Stimulated activated naive B cell treated with anti-CD40 and anti-IgM and Interleukin-4, amounts not matched to agents 10 μg/mL and 1 μg/mL and 100 μg/mL, for 72 hours (primary cell): ENCODE measurements around the gene ATF5.

Experiments used
- ATAC-seq, 2 donors: fragments of 150-1000 bp; cut with Tn5 transposase; replicated peaks; 2 replicates each; pipeline ENCODE4 v1.10.0; 2021; ENCODE audit warnings: moderate library complexity in 1 of 2
- DNase-seq: peaks from one replicate; pipeline ENCODE4 v3.0.0; 2021
- H3K27ac Mint-ChIP-seq: one replicate; pipeline ENCODE4 v1.8.0; 2022; ENCODE audit warnings: mild to moderate bottlenecking, mixed read lengths
- H3K27me3 Mint-ChIP-seq, 2 donors: one replicate each; pipeline ENCODE4 v1.8.0; 2022; ENCODE audit warnings: mixed read lengths in 2 of 2
- H3K36me3 Mint-ChIP-seq, 2 donors: one replicate each; pipeline ENCODE4 v1.8.0; 2022; ENCODE audit warnings: mixed read lengths in 2 of 2, mild to moderate bottlenecking in 1 of 2
- H3K4me1 Mint-ChIP-seq, 2 donors: one replicate each; pipeline ENCODE4 v1.8.0; 2022; ENCODE audit warnings: mixed read lengths in 2 of 2, mild to moderate bottlenecking in 1 of 2
- H3K4me3 Mint-ChIP-seq, 2 donors: one replicate each; pipeline ENCODE4 v1.8.0; 2022; ENCODE audit warnings: mild to moderate bottlenecking in 2 of 2, mixed read lengths in 2 of 2, moderate library complexity in 1 of 2
- H3K9me3 Mint-ChIP-seq, 2 donors: one replicate each; pipeline ENCODE4 v1.8.0; 2022; ENCODE audit warnings: mixed read lengths in 2 of 2, mild to moderate bottlenecking in 1 of 2

ATF5 gene

GRCh38 chr19:49976496-49976895, 47.5 kb downstream of the ATF5 start:
- H3K36me3 Mint-ChIP-seq: peaks cover 38 to 40% of the 10 kb centered on the region in 2 donors
- no peak for ATAC-seq

GRCh38 chr19:49977076-49977475, 48.1 kb downstream of the ATF5 start:
- Mint-ChIP-seq H3K9me3 (no peaks in the 10 kb centered on the region), H3K27ac (no peak overlapping the region), H3K27me3 (no peaks in the 10 kb centered on the region), H3K36me3 (peaks cover 43 to 44% of the 10 kb centered on the region in 2 donors), H3K4me1 (no peaks in the 10 kb centered on the region), H3K4me3 (no peak overlapping the region)
- ATAC-seq (no peak), DNase-seq (no peak)

More at GRCh38 chr19:49976496-49976895, 47.5 kb downstream of the ATF5 start:
- no peaks in the 10 kb centered on the region for H3K9me3 Mint-ChIP-seq
- DNase-seq: no peak
- H3K4me1 Mint-ChIP-seq: no peaks in the 10 kb centered on the region
- H3K4me3 Mint-ChIP-seq: no peak overlapping the region
- no peaks in the 10 kb centered on the region for H3K27me3 Mint-ChIP-seq
- H3K27ac Mint-ChIP-seq: peak overlapping the region; percentile 4

DNA sequence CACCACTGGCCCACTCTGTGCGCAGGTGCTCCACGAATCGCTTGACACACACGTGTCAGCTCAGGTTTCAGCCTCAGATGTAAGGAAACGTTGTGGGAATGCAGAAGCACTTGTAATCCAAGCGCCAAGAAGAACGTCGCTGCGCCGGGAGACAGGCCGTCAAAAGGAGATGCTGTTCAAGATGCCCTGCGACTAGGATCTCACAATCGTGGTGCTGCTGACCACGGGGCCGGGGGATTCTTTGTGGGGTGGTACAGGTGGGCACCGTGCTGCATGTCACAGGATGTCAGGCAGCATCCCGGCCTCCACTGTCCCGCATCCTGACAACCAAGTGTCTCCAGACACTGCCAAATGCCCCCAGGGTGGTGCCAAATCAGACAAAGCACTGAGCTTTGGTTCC, 48.9 kb downstream of the ATF5 start:
- Mint-ChIP-seq H3K36me3 (peaks cover 44% of the 10 kb centered on the region in 2 donors), H3K4me1 (no peaks in the 10 kb centered on the region), H3K27ac (no peak overlapping the region), H3K27me3 (no peaks in the 10 kb centered on the region), H3K4me3 (no peak overlapping the region), H3K9me3 (no peaks in the 10 kb centered on the region)
- ATAC-seq: no peak
- no peak for DNase-seq

DNA sequence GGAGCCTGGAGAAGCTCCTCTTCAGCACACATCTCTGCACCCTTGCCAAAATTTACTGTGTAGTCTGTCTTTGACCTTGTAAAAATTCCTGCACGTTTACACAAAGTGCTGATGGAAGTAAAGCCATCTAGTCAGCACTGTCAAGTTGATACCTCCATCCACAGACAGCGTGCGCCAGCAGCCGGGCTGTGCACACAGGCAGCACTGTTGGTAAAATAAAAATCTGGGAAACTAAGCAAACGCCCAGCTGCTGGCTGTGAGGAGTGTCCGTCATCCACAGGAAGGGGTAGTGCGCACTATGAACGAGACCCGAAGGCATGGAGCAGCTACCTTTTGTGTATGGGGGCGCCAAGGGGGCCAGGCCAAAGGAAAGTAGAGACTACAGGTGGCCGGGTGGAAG, 49.3 kb downstream of the ATF5 start:
- H3K36me3 Mint-ChIP-seq: peaks cover 43 to 44% of the 10 kb centered on the region in 2 donors
- H3K9me3 Mint-ChIP-seq: no peaks in the 10 kb centered on the region
- no peaks in the 10 kb centered on the region for H3K27me3 Mint-ChIP-seq
- DNase-seq (no peak), ATAC-seq (no peak)
- peaks cover 0 to under 1% of the 10 kb centered on the region in 2 donors for H3K4me1 Mint-ChIP-seq
- no peak overlapping the region for H3K4me3 Mint-ChIP-seq
- no peak overlapping the region for H3K27ac Mint-ChIP-seq

GRCh38 chr19:49981603-49982593, 52.9 kb downstream of the ATF5 start:
- peaks cover 0 to 10% of the 10 kb centered on the region in 2 donors for H3K4me1 Mint-ChIP-seq
- no peaks in the 10 kb centered on the region for H3K27me3 Mint-ChIP-seq
- H3K36me3 Mint-ChIP-seq: peaks cover 37 to 50% of the 10 kb centered on the region in 2 donors

More at GRCh38 chr19:49981603-49982593, 52.9 kb downstream of the ATF5 start:
- H3K27ac Mint-ChIP-seq: peak overlapping the region; percentile 42
- no peak for DNase-seq
- H3K4me3 Mint-ChIP-seq: no peak overlapping the region
- no peaks in the 10 kb centered on the region for H3K9me3 Mint-ChIP-seq
- ATAC-seq: no peak
